DND-41 (cell line): ENCODE results near the gene SHANK1.

Experiments
- CTCF ChIP-seq: IDR thresholded peaks from 2 replicates; pipeline ENCODE4 v1.5.1; 2012; ENCODE audit warnings: borderline replicate concordance, low read length, moderate library complexity, mild to moderate bottlenecking; ENCODE audit not compliant: poor library complexity, severe bottlenecking; ENCODE audit errors: extremely low read depth
- EZH2 ChIP-seq: IDR thresholded peaks from 3 replicates; pipeline ENCODE4 v1.6.1; 2012; ENCODE audit warnings: borderline replicate concordance, low read depth, mild to moderate bottlenecking, moderate library complexity, low read length, inconsistent platforms; ENCODE audit not compliant: severe bottlenecking

GRCh38 chr19:50708179-50708879 is 11.3 kb downstream of the SHANK1 start:
- TF ChIP-seq CTCF = no peak
- TF ChIP-seq EZH2 = no peak
